Left forelimb (tissue), 1 donor: ENCODE results near the gene CLDND2.
"Not testable (repeated sequence)": the region's sequence is repeated elsewhere in the genome, so short reads cannot be mapped to it uniquely, and the experiment has no call there.

Source experiments
- DNase-seq: peaks from one replicate; pipeline ENCODE4 v3.0.0-alpha.2; 2018; ENCODE audit warnings: low spot score

Gene CLDND2, protein sequence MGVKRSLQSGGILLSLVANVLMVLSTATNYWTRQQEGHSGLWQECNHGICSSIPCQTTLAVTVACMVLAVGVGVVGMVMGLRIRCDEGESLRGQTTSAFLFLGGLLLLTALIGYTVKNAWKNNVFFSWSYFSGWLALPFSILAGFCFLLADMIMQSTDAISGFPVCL

DNA sequence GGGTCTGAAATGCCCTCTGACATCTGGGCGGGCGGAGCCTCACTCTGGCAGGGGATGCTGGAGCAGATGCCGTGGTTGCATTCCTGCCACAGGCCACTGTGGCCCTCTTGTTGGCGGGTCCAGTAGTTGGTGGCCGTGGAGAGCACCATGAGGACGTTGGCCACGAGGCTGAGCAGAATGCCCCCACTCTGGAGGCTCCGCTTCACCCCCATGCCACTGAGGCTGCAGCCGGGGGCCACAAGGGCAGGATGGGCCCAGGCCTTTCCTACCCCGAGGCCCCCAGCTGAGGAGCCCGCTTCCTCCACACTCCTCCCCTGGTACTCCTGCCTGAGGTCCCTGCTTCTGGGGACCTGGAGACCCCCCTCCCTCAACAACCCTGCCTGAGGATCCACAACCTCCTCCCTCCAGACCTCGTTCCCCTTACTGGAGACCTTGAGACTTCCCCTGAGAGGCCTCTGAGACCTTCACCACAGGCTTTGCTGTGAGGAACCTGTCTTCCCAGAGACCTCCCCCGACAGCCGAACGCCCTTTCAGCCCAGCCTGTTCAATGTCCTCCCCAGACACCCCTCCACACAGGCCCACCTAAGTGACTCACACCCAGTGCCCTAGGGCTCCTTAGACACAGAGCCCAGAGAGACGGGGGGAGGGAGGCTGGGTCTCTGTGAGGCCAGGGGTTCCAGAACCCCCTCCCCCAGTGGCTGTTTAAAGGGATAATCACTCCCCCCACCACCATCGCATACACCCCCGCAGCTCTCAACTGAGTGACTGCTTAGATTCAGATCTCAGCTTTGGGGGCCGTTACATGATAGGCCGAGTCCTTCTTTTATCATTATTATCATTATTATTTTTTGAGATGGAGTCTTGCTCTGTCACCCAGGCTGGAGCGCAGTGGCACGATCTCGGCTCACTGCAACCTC lies at the start of gene CLDND2:
Gene CLDND2, minus strand, starts transcription at position 638 of the 917 bp plus-strand sequence. Its CDS starts 426 bp downstream, at position 212.
- DNase-seq = no peak

DNA sequence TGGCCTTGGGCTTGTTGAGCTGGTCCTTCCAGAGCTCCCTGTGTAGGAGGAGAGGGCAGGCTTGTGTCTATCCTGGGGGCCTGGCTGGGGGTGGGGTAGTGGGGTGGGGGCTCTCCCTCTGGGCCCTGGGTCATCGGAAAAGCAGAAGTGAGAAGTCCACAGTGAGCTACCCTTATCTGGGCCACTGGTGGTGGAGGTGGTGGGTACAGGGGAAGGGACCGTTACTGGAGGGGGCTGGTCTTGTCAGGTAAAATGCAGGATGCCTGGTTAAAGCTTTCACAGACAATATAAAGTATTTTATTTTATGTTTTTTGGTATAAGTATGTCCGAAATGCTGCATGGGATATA lies 49.0 kb upstream of the CLDND2 start:
- no peak for DNase-seq

GRCh38 chr19:51417107-51417809 lies 48.5 kb upstream of the CLDND2 start, which contains the start of gene SIGLEC10:
Gene SIGLEC10, minus strand, starts transcription at chr19:51417642. Its CDS starts 61 bp downstream, at chr19:51417581.
- DNase-seq = no peak

- not testable (repeated sequence) for DNase-seq
Measured at GRCh38 chr19:51416422-51416821, 47.6 kb upstream of the CLDND2 start.

GRCh38 chr19:51415187-51415586 lies 46.4 kb upstream of the CLDND2 start:
- no peak for DNase-seq

DNA sequence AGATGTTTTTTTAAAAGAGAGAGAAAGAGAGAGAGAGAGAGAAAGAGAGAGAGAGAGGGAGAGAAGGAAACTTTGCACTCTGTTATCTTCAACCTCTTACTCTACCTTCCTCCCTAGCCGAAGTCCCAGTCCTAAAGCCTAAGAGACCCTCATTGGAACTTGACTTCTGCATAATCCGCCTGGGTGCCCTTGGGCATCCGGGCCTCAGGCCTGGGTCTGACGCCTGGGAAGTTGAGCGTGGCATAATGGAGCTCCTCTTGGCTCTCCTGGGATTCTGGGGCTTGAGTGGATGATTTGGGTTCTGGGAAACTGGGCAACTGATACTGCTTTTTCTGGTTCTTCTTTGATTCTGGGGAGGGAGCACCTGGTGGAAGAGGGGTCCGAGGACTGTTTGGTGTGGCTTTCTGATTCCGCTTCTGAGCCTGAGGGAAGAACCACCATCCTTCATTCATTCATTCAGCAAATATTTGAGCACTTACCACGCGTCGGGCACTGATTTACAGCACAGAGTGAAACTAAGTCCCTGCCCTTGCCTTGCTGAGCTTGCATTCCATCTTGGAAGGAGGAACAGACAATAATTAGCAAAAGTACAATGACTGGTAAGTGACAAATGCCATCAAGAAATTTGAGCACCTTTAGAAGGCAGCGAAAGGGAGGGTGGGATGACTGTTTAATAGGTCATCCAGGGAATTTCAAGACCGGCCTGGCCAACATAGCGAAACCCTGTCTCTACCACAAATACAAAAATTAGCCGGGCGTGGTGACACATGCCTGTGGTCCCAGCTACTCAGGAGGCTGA lies 42.3 kb upstream of the CLDND2 start:
- no peak for DNase-seq

- no peak for DNase-seq
Measured at GRCh38 chr19:51407511-51408131, 38.8 kb upstream of the CLDND2 start.

GRCh38 chr19:51402117-51402516 lies 33.3 kb upstream of the CLDND2 start:
- DNase-seq = no peak

- not testable (repeated sequence) for DNase-seq
Measured at GRCh38 chr19:51399936-51400335, 31.1 kb upstream of the CLDND2 start.

DNA sequence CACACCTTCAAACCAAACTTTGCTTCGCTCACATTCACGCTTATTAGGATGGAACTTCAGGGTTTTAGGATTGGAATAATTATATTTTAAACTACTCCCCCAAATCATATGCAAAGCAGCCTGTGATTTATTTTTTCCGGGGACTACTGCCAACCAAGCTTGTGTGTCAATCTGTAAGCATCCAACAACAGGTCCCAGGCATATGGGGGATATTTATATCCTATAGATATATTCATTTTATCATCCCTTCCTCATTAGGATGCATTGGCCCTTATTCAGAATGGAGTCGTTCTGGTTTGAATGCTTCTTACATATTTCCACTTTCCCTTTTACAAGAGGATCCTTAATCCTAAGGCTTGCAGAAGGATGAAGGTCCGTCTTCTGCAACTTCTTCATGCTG lies 30.4 kb upstream of the CLDND2 start:
- no peak for DNase-seq

DNA sequence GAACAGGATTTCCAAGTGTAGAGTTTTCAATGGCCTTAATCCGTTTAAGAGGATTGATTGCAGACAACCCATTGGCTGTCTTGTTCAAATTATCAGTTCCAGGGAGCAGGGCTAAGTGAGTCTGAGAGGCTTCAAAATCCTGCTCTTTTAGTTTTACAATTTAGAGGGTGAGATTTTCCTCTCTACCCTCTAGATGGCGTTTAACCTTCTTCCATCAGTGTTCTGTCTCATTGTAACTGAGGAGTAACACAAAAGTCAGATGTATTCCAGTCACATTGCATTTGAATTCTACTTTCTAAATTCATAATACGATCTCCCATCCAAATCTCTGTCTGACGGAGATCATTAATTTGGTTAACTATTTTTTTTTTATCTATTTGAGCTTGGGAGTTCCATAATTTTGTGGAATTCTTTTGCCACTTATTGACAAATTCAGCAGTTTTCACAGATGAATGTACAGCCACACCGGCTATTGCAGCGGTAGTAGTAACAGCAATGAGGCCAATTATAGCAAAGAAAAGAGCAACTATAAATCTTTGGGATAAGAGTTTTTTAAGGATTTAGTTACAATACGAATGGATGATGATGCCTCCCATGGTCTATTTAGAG lies 29.4 kb upstream of the CLDND2 start:
- no peak for DNase-seq

DNA sequence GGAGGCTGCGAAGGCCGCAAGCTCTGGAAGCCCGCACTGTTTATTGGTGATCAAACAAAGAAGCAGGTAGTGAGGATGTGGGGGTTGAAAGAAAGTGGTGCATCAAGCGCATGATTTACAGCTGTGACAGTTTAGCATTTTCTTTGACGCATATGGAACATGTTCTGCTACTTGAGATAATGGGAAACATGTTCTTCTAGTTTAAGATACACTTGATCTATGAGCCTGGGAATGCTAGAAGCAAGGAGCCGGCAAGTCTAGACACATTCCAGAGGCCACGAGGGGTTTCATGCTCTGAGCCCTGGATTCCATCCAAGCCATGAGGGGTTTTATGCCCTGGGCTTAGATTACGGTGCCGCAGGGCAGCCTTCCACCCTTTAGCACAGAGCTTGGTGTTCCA lies 28.6 kb upstream of the CLDND2 start:
- not testable (repeated sequence) for DNase-seq

- DNase-seq = no peak
Measured at GRCh38 chr19:51396175-51396574, 27.4 kb upstream of the CLDND2 start.

DNA sequence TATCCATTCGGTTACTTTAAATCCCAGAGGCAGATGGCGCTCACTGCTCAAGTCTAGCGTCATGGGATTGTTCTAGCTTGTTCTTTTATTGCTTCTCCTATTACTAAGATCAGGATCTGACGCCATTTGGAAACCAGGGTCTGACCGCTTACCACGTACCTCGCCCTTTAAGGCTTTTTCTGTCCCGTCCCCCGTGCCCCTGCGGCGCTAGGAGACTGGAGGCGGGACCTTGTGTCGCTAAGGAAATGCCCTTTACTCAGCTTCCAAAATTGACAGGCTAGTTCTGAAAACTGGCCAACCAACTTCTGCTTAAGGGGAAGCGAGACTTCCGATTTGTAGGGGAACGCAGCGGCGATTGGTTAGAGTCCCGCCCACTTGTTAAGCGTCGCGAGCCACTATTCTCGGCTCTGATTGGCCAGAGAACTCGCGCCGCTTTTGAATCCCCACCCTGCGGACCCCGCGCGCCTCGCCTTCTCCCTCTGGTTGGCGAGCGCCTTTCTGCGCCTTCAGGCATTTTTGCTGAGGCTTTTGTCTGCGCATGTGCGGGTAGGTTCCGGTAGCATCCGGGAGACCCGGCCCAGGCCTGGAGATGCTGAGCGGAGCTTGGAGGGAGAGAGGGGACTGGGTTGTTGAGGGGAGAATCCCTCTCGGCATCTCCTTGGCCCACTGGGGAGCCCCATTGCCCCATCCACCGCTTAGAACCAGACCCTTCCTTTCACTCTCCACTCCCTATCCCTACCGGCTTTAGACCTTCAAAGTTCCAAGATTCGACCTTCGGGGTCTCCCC lies 25.4 kb upstream of the CLDND2 start:
- DNase-seq = peak; percentile 93

DNA sequence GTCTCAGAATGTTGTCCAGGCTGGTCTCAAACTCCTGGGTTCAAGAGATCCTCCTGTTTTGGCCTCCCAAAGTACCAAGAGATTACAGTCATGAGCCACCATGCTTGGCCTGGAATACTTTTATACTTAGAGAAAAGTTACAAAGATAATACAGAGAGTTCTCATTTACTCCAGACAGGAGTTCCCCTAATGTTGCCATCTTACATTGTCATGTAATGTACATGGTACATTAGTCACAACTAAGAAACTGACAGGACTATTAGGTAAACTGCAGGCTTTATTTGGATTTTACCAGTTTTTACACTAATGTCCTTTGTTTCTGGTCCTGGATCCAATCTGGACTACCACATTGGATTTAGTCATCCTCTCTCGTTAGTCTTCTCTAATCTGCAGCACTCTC lies 23.9 kb upstream of the CLDND2 start:
- DNase-seq = no peak

DNA sequence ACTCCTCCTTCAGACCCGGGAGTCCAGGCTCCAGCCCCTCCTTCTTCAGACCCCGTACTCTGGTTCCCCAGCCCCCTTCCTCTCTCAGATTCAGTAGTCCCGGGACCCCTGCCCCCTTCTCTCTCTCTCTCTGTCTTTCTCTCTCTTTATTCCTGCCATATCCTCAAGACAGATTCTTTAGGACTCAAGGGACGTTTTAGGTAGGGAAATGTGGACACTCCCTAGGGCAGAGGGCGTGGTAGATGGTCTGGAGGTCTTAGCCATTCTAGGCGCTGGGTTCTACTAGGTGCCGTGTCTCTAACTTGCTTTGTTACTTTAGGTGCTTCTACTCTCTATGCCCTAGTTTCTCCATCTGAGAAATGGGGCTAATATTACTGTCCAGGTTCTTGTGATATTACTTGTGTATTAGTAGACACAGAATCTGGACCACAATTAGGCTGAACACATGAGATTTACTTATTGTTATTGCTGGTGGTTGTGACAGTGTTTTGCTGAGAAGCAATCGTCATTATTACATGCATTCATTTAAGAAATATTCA lies 22.3 kb upstream of the CLDND2 start:
- DNase-seq = no peak

GRCh38 chr19:51389143-51389542 lies 20.3 kb upstream of the CLDND2 start:
- DNase-seq = no peak

DNA sequence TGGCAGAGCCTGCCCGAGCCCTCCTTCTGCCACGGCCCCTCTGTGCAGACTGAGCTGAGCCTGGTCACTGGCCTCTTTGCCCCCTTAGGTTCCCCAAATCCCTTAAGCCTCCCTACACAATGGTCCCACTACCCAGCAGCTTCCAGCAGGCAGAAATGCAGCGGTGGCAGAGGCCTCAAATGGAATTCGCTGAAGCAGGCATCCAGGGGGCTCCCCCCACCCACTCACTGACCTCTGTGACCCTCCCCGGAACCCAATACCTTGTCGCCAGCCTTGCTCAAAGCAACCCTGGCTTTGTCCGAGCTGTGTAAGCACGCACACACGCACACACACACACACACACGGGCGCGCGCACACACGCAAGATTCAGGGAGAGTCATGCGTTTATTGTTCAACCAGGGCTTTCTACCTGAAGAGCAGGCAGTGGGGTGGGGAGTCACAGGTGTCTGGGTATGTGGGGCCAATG lies 19.2 kb upstream of the CLDND2 start, which contains the start of gene LIM2:
Gene LIM2, minus strand, starts transcription at position 51 of the 466 bp plus-strand sequence. CDS start 531 bp downstream, outside the sequence.
- DNase-seq = no peak

DNA sequence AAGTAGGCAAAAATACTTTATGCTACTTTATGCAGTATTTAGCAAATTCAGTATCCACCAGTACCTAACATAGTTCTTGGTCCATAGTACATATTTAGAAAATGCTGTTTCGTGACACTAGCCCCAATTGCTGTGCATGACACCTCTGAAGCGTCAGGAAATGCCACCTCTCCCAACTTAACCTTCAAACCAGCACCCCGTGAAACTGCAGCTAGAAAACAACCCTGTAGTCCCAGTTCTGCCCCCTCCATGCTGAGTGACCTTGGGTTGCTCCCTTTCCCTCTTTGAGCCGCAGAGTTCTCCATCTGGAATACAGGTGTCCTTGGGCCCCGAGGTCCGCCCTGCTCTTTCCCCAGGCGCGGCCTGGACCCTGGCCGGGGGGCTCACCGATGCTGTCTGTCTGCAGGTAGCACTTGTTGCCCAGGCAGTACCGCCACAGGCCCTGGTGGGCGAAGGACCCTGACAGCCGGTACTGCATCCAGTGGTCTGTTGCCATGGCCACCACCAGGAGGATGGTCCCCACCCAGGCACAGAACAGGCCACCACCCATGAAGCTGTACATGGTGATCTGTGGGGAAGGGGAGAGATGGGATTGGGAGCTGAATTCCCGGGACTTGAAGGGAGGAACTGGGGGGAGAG lies 18.2 kb upstream of the CLDND2 start:
- DNase-seq = no peak
